K562 (cell line): Measurements from ENCODE around the gene SLC2A13. TPM values are rescaled to one million over a fixed set of nuclear protein-coding genes. Genes with fewer than 3 reads are reported as not detected.

ENCODE experiments used
- ATAC-seq: fragments of 200-7000 bp; cut with Tn5 transposase; 3 replicates; pipeline ENCODE4 v1.9.1; 2020; ENCODE audit warnings: moderate library complexity
- BruUV-seq: library from RNA; stranded (reverse); fragments of 400-500 nt; replicated peaks from 2 replicates; lab custom pipeline; 2021; lab: Mats Ljungman, UMichigan
- CTCF ChIA-PET: fragments of 300-600 bp; formaldehyde crosslinking; extraction: SDS; loops from one replicate; lab custom pipeline; 2021; ENCODE audit warnings: low intra/inter-chr PET ratio; lab: Yijun Ruan, JAX
- POLR2A ChIA-PET: fragments of 300-600, 350-650 bp; sonication (Branson Sonifier 250); formaldehyde crosslinking; extraction: SDS; loops from one replicate; lab custom pipeline; 2021; ENCODE audit warnings: antibody characterized with exemption, inconsistent platforms; lab: Yijun Ruan, JAX
- DNase-seq, 4 experiments: peaks; one replicate each; pipeline versions ENCODE4 v3.0.0 to v3.0.0-alpha.2; 2011 to 2018; ENCODE audit warnings: low spot score in 3 of 4, mixed read lengths in 3 of 4; ENCODE audit errors: extremely low read depth in 1 of 4
- FAIRE-seq: peaks from 2 replicates; lab custom pipeline; 2011; peaks lifted over from hg19 to GRCh38; lab: Jason Lieb, UNC
- H2AFZ ChIP-seq: 2 replicates; pipeline ENCODE4 v1.6.0; 2011; ENCODE audit warnings: low read depth, low read length, control low read depth, inconsistent platforms
- H3K27ac ChIP-seq: fragments of 200-600 bp; 3 replicates; pipeline ENCODE4 v1.8.0; 2011; ENCODE audit warnings: low read depth, mild to moderate bottlenecking, control low read depth, inconsistent platforms, low read length, moderate library complexity, mixed read lengths; ENCODE audit errors: extremely low read depth
- H3K27me3 ChIP-seq, 2 experiments: fragments of 300-600 bp in 1 of 2; 2 replicates in 1 of 2; 3 replicates in 1 of 2; pipeline versions ENCODE4 v1.6.0 to v1.8.0; 2011; ENCODE audit warnings: inconsistent platforms in 2 of 2, low read length in 2 of 2, mild to moderate bottlenecking in 1 of 2, mixed read lengths in 1 of 2, moderate library complexity in 1 of 2; ENCODE audit not compliant: control insufficient read depth in 2 of 2, insufficient read depth in 2 of 2
- H3K36me3 ChIP-seq: fragments of 300-600 bp; 3 replicates; pipeline ENCODE4 v1.8.0; 2011; ENCODE audit warnings: mild to moderate bottlenecking, low read length, inconsistent platforms; ENCODE audit not compliant: control insufficient read depth, insufficient read depth
- H3K4me1 ChIP-seq, 2 experiments: fragments of 200-600 bp in 1 of 2; replicated peaks in 1 of 2; 2 replicates in 1 of 2; 3 replicates in 1 of 2; pipeline versions ENCODE4 v1.5.1 to v1.8.0; 2011; ENCODE audit warnings: inconsistent platforms in 2 of 2, low read length in 2 of 2, mild to moderate bottlenecking in 1 of 2, mixed read lengths in 1 of 2, moderate library complexity in 1 of 2; ENCODE audit not compliant: control insufficient read depth in 2 of 2, insufficient read depth in 2 of 2
- H3K4me2 ChIP-seq: 2 replicates; pipeline ENCODE4 v1.6.1; 2011; ENCODE audit warnings: low read length, control low read depth, inconsistent platforms, mixed read lengths; ENCODE audit not compliant: insufficient read depth
- H3K4me3 ChIP-seq: fragments of 200-600 bp; sonication (generic), shearing (Covaris generic); 2 replicates; pipeline ENCODE4 v1.5.1; 2016; ENCODE audit warnings: control low read depth, inconsistent platforms
- H3K79me2 ChIP-seq: fragments of 200-600 bp; 3 replicates; pipeline ENCODE4 v1.8.0; 2011; ENCODE audit warnings: low read length, inconsistent platforms; ENCODE audit not compliant: control insufficient read depth, insufficient read depth
- H3K9ac ChIP-seq, 2 experiments: 2 replicates each; pipeline versions ENCODE4 v1.6.0 to v1.6.1; 2011; ENCODE audit warnings: low read depth in 2 of 2, low read length in 2 of 2, control low read depth in 1 of 2, inconsistent platforms in 1 of 2, mild to moderate bottlenecking in 1 of 2, mixed read lengths in 1 of 2; ENCODE audit not compliant: insufficient read depth in 1 of 2
- H3K9me1 ChIP-seq: one replicate; pipeline ENCODE4 v1.6.0; 2011; ENCODE audit warnings: inconsistent platforms, mild to moderate bottlenecking, low read length, moderate library complexity; ENCODE audit not compliant: control insufficient read depth, insufficient read depth
- H3K9me3 ChIP-seq: replicated peaks from 2 replicates; pipeline ENCODE4 v1.5.1; 2011; ENCODE audit warnings: low read depth, low read length, inconsistent platforms; ENCODE audit not compliant: control insufficient read depth, insufficient read depth
- H4K20me1 ChIP-seq: replicated peaks from 2 replicates; pipeline ENCODE4 v1.6.1; 2011; ENCODE audit warnings: low read length, inconsistent platforms, mixed read lengths; ENCODE audit not compliant: control insufficient read depth, insufficient read depth
- BRD9 ChIP-seq: fragments of 450-650 bp; IDR thresholded peaks from 2 replicates; pipeline ENCODE4 v1.6.1; 2018; ENCODE audit warnings: low read depth; ENCODE audit not compliant: partially characterized antibody
- CCAR2 ChIP-seq: fragments of 200-400 bp; formaldehyde crosslinking; IDR thresholded peaks from 2 replicates; pipeline ENCODE4 v1.6.1; 2017; ENCODE audit warnings: mild to moderate bottlenecking, low read depth, low read length
- CREB1 ChIP-seq, 2 experiments: sonication (generic) in 1 of 2; formaldehyde crosslinking in 1 of 2; IDR thresholded peaks; 2 replicates each; pipeline versions ENCODE4 v1.6.1 to v1.8.0; 2012 to 2022; ENCODE audit warnings: inconsistent platforms in 1 of 2, mild to moderate bottlenecking in 1 of 2, missing genetic modification reagents in 1 of 2, moderate library complexity in 1 of 2
- E2F1 ChIP-seq: sonication (generic); formaldehyde crosslinking; IDR thresholded peaks from 2 replicates; pipeline ENCODE4 v1.8.1; 2023; ENCODE audit warnings: mild to moderate bottlenecking, missing genetic modification reagents, moderate library complexity
- FOXJ3 ChIP-seq: sonication (generic); formaldehyde crosslinking; IDR thresholded peaks from 2 replicates; pipeline ENCODE4 v1.4.0; 2020; ENCODE audit warnings: mild to moderate bottlenecking, missing genetic modification reagents
- ILF3 ChIP-seq: fragments of 450-650 bp; IDR thresholded peaks from 2 replicates; pipeline ENCODE4 v1.6.1; 2018; ENCODE audit warnings: antibody characterized with exemption, mild to moderate bottlenecking, moderate library complexity, borderline replicate concordance
- NFE2L1 ChIP-seq: fragments of 450-650 bp; IDR thresholded peaks from 2 replicates; pipeline ENCODE4 v1.6.1; 2016; ENCODE audit warnings: missing genetic modification characterization, low read depth, mild to moderate bottlenecking, missing compliant biosample characterization, moderate library complexity, borderline replicate concordance
- NKRF ChIP-seq: fragments of 450-650 bp; IDR thresholded peaks from 2 replicates; pipeline ENCODE4 v1.6.1; 2016; ENCODE audit warnings: borderline replicate concordance
- NONO ChIP-seq, 2 experiments: fragments of 200-400 bp in 1 of 2; fragments of 450-650 bp in 1 of 2; formaldehyde crosslinking in 1 of 2; IDR thresholded peaks; 2 replicates each; pipeline ENCODE4 v1.6.1; 2017; ENCODE audit warnings: low read depth in 2 of 2, mild to moderate bottlenecking in 2 of 2, moderate library complexity in 2 of 2, low read length in 1 of 2
- RERE ChIP-seq: sonication (generic); formaldehyde crosslinking; IDR thresholded peaks from 2 replicates; pipeline ENCODE4 v1.8.0; 2023; ENCODE audit warnings: missing genetic modification reagents, mild to moderate bottlenecking, borderline replicate concordance
- RHOXF2B ChIP-seq: fragments of 250-450 bp; sonication (Bioruptor Pico); conservative IDR thresholded peaks from 2 replicates; pipeline ENCODE4 v1.5.1; 2021
- ZFPM2 ChIP-seq: fragments of 250-450 bp; sonication (Bioruptor Pico); IDR thresholded peaks from 2 replicates; pipeline ENCODE4 v1.5.1; 2022; ENCODE audit warnings: mild to moderate bottlenecking
- ZNF140 ChIP-seq: fragments of 250-450 bp; sonication (Bioruptor Pico); IDR thresholded peaks from 2 replicates; pipeline ENCODE4 v1.8.0; 2021; ENCODE audit warnings: moderate library complexity, mild to moderate bottlenecking, inconsistent platforms
- ZNF165 ChIP-seq: fragments of 250-450 bp; sonication (Bioruptor Pico); IDR thresholded peaks from 2 replicates; pipeline ENCODE4 v1.4.0; 2020; ENCODE audit warnings: borderline replicate concordance
- WGBS: fragments of 100-300 bp; shearing (Covaris generic); methylation state at CpG from one replicate; pipeline ENCODE4 v1.1.6; 2016; ENCODE audit warnings: low coverage, mixed read lengths; ENCODE audit not compliant: insufficient coverage; ENCODE audit errors: missing lambda C conversion rate; 5-methylcytosine and 5-hydroxymethylcytosine counted together
- in situ Hi-C: fragments of 300-500 bp; cut with MboI; formaldehyde crosslinking; loops from 4 replicates; pipeline ENCODE4 v1.15.0; 2018; ENCODE audit warnings: inconsistent platforms, mixed read lengths
- intact Hi-C: fragments of 100-400 bp; cut with micrococcal nuclease; formaldehyde crosslinking; loops from 2 replicates; pipeline ENCODE4 v1.14.2; 2022
- polyA plus RNA-seq, 8 experiments: library from polyadenylated mRNA; depleted of rRNA in 4 of 8; stranded (reverse) in 5 of 8; unstranded in 3 of 8; fragments of >200 nt; fragmentation: Nextera tagmentation in 2 of 8; fragmentation: Illumina TruSeq in 1 of 8; extraction: Ambion mirVana in 2 of 8; extraction: Trizol in 1 of 8; gene quantifications; 2 replicates each; pipeline versions ENCODE4 v1.2.1 to v1.2.3, GENCODE V29; 2011 to 2014; ENCODE audit warnings: inconsistent platforms in 1 of 8, missing spikeins in 1 of 8
- total RNA-seq, 7 experiments: library from RNA; depleted of rRNA in 6 of 7; stranded (reverse); fragments of >200 nt in 6 of 7; fragmentation: Illumina TruSeq in 2 of 7; extraction: Trizol in 2 of 7; gene quantifications; 2 replicates each; pipeline versions ENCODE4 v1.2.1 to v1.2.3, GENCODE V29; 2011 to 2021; ENCODE audit warnings: low replicate concordance in 1 of 7

The SLC2A13 gene
- total and polyA plus RNA-seq, 9 of the 15 experiments (the other 6 are each of a cell fraction or from before 2014, with no cell fraction given), result 1.7 to 12.4 (median 9.0) TPM

DNA sequence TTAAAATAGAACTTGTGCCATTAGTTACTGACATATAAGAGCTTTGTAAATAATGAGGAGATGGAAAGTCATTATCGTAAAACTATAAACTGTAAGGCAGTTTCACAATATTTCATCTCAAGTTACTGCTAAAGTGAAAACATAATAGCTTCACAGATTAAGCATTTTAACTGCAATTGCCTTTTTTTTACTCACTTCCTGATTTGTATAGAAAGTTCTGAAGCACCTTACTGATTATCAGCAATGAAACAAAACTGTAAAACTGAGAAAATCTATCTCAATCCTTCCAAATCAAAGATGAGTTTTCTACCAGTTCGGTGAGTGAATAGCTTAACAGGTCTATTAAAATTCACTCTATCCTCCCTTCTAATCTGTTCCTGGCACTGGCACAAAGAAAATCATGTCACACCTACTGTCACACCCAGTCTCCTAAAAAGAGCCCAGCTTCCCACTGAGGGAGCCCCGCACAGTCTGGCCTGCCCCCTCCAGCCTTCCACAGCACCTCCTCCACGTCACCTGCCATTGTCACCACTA lies 324.9 kb downstream of the SLC2A13 start:
- Histone ChIP-seq H3K36me3 (no peaks in the 10 kb centered on the region), H4K20me1 (no peaks in the 10 kb centered on the region), H3K4me2 (no peak overlapping the region), H3K27ac (no peak overlapping the region), H3K27me3 (no peaks in the 10 kb centered on the region), H3K9ac (no peak overlapping the region), H3K4me3 (no peak overlapping the region), H3K9me1 (no peaks in the 10 kb centered on the region), H3K9me3 (no peaks in the 10 kb centered on the region), H2AFZ (no peak overlapping the region), H3K79me2 (no peaks in the 10 kb centered on the region), H3K4me1 (no peaks in the 10 kb centered on the region)
- no peak for FAIRE-seq
- POLR2A ChIA-PET, result no interaction called here
- no peak for DNase-seq
- in situ Hi-C loops (no loop called here), intact Hi-C loops (no loop called here)
- 47% methylated on average over 4 of the region's 4 CpGs for WGBS
- CTCF ChIA-PET, result no interaction called here
- TF ChIP-seq FOXJ3 (no peak), NFE2L1 (tag) (no peak), NKRF (no peak), ILF3 (no peak), RERE (CRISPR knock-in tag) (no peak), BRD9 (no peak), RHOXF2B (CRISPR knock-in tag) (no peak), ZNF165 (CRISPR knock-in tag) (no peak), ZFPM2 (CRISPR knock-in tag) (no peak), CCAR2 (no peak), E2F1 (CRISPR knock-in tag) (no peak), CREB1 (IDR thresholded peaks at IDR 0.05) (no peak), CREB1 (CRISPR knock-in tag; IDR thresholded peaks at IDR 0.05) (no peak), ZNF140 (CRISPR knock-in tag) (no peak), NONO (IDR thresholded peaks at IDR 0.05; ENCODE audit: low read depth in 2 of 2, low read length in 1 of 2) (no peak)
- ATAC-seq, result no peak
- no TSS peak for BruUV-seq
